Tibial nerve (tissue), 4 donors: ENCODE measurements around the gene MMP14.

Source experiments
- CTCF ChIP-seq, 5 experiments: fragments of 200-600 bp in 3 of 5; fragments of 450-650 bp in 2 of 5; sonication (generic) in 3 of 5; IDR thresholded peaks; one replicate each; pipeline ENCODE4 v1.5.1; 2016 to 2019; ENCODE audit warnings: antibody characterized with exemption in 5 of 5, mild to moderate bottlenecking in 3 of 5, moderate library complexity in 2 of 5
- EP300 ChIP-seq, 2 donors: sonication (generic); formaldehyde crosslinking; IDR thresholded peaks; one replicate each; pipeline ENCODE4 v1.6.1; 2017; ENCODE audit warnings: antibody characterized with exemption in 2 of 2, mild to moderate bottlenecking in 1 of 2

- TF ChIP-seq EP300 (IDR thresholded peaks at IDR 0.05), result no peak
- no peak for TF ChIP-seq CTCF (IDR thresholded peaks at IDR 0.05)
These were observed 39.1 kb upstream of the MMP14 start for GRCh38 chr14:22797017-22797917.
